Left lung (tissue), 10 donors: ENCODE measurements around the gene SH3GL3. TPM values are rescaled to one million over a fixed set of nuclear protein-coding genes. Genes with fewer than 3 reads are reported as not detected.

ENCODE experiments used
- ATAC-seq: fragments of 200-7000 bp; cut with Tn5 transposase; one replicate; pipeline ENCODE4 v1.9.1; 2020; ENCODE audit warnings: moderate library complexity
- DNase-seq, 4 donors: peaks; one replicate each; pipeline ENCODE4 v3.0.0-alpha.2; 2013 to 2020
- H3K27ac ChIP-seq, 2 donors: fragments of 200-600 bp; sonication (generic) in 1 of 2; one replicate each; pipeline versions ENCODE4 v1.5.0 to v1.8.0; 2020 to 2021
- H3K27me3 ChIP-seq, 2 donors: fragments of 200-600 bp; sonication (generic) in 1 of 2; one replicate each; pipeline versions ENCODE4 v1.5.0 to v1.8.0; 2020 to 2021
- H3K36me3 ChIP-seq, 2 donors: fragments of 200-600 bp; sonication (generic) in 1 of 2; one replicate each; pipeline versions ENCODE4 v1.5.0 to v1.8.0; 2020 to 2021
- H3K4me1 ChIP-seq, 2 donors: fragments of 200-600 bp; one replicate each; pipeline ENCODE4 v1.8.0; 2021
- H3K4me3 ChIP-seq, 2 donors: fragments of 200-600 bp; sonication (generic) in 1 of 2; one replicate each; pipeline versions ENCODE4 v1.5.0 to v1.8.0; 2020 to 2021; ENCODE audit warnings: mild to moderate bottlenecking in 1 of 2
- H3K9me3 ChIP-seq, 2 donors: fragments of 200-600 bp; sonication (generic) in 1 of 2; one replicate each; pipeline versions ENCODE4 v1.5.0 to v1.8.0; 2020 to 2021
- CTCF ChIP-seq, 2 donors: fragments of 200-600 bp; sonication (generic) in 1 of 2; IDR thresholded peaks; one replicate each; pipeline versions ENCODE4 v1.5.0 to v1.8.0; 2021; ENCODE audit warnings: antibody characterized with exemption in 2 of 2
- intact Hi-C, 2 donors: fragments of 100-400 bp; cut with DNase I; formaldehyde crosslinking; loops; one replicate each; pipeline versions ENCODE4 v1.11.2 to v1.14.2; 2022
- polyA plus RNA-seq, 6 donors: library from polyadenylated mRNA; unstranded; fragments of 120-200 nt; gene quantifications; one replicate each; pipeline ENCODE4 v1.2.1, GENCODE V29; 2013; ENCODE audit not compliant: insufficient read length in 6 of 6
- total RNA-seq, 2 donors: library from RNA; stranded (reverse); fragmentation: NEBNext Ultra II Directional; extraction: Animal tissue kit (Norgen Biotek cat#: 25700); gene quantifications; one replicate each; pipeline ENCODE4 v1.2.1, GENCODE V29; 2021
- donor health status: DM: no; HTN: yes; CAD: no.
- donor health status: DM: no; HTN: no; CAD: no.

Gene SH3GL3
- total and polyA plus RNA-seq, 8 donors, result 0.82 to 14.1 (median 11.5) TPM

GRCh38 chr15:83457149-83457548, 10.0 kb downstream of the SH3GL3 start:
- DNase-seq, result no peak
- Histone ChIP-seq H3K4me3 (no peak overlapping the region), H3K27me3 (no peaks in the 10 kb centered on the region), H3K27ac (no peak overlapping the region), H3K9me3 (no peaks in the 10 kb centered on the region), H3K36me3 (no peaks in the 10 kb centered on the region), H3K4me1 (no peaks in the 10 kb centered on the region)
- no peak for ATAC-seq
- intact Hi-C loops, result no loop called here
- no peak for TF ChIP-seq CTCF (IDR thresholded peaks at IDR 0.05)

GRCh38 chr15:83458381-83458780, 11.2 kb downstream of the SH3GL3 start:
- no peak for TF ChIP-seq CTCF (IDR thresholded peaks at IDR 0.05)
- Histone ChIP-seq H3K27me3 (no peaks in the 10 kb centered on the region), H3K36me3 (no peaks in the 10 kb centered on the region), H3K9me3 (no peaks in the 10 kb centered on the region), H3K4me3 (no peak overlapping the region), H3K27ac (no peak overlapping the region), H3K4me1 (no peaks in the 10 kb centered on the region)
- intact Hi-C loops, result no loop called here
- DNase-seq (no peak), ATAC-seq (no peak)

- no peak overlapping the region for H3K27ac ChIP-seq
- H3K4me3 ChIP-seq, result no peak overlapping the region
- TF ChIP-seq CTCF (IDR thresholded peaks at IDR 0.05), result no peak
- H3K9me3 ChIP-seq, result no peaks in the 10 kb centered on the region
- no peaks in the 10 kb centered on the region for H3K27me3 ChIP-seq
- no peak for DNase-seq
- ATAC-seq, result no peak
- intact Hi-C loops, result no loop called here
- H3K4me1 ChIP-seq, result no peaks in the 10 kb centered on the region
- H3K36me3 ChIP-seq, result no peaks in the 10 kb centered on the region
These were observed 14.9 kb downstream of the SH3GL3 start for GRCh38 chr15:83462026-83462425.

GRCh38 chr15:83462953-83463433, 15.9 kb downstream of the SH3GL3 start:
- Histone ChIP-seq H3K4me1 (no peaks in the 10 kb centered on the region), H3K4me3 (no peak overlapping the region), H3K9me3 (no peaks in the 10 kb centered on the region), H3K36me3 (no peaks in the 10 kb centered on the region), H3K27me3 (no peaks in the 10 kb centered on the region), H3K27ac (no peak overlapping the region)
- TF ChIP-seq CTCF (IDR thresholded peaks at IDR 0.05), result no peak
- ATAC-seq (no peak), DNase-seq (no peak)
- intact Hi-C loops, result no loop called here

- no peaks in the 10 kb centered on the region for H3K9me3 ChIP-seq
- no peaks in the 10 kb centered on the region for H3K4me1 ChIP-seq
- H3K27me3 ChIP-seq, result no peaks in the 10 kb centered on the region
- no peaks in the 10 kb centered on the region for H3K36me3 ChIP-seq
- H3K27ac ChIP-seq, result no peak overlapping the region
- no peak overlapping the region for H3K4me3 ChIP-seq
- intact Hi-C loops, result no loop called here
- no peak for TF ChIP-seq CTCF (IDR thresholded peaks at IDR 0.05)
- DNase-seq (no peak), ATAC-seq (no peak)
These were observed 23.7 kb downstream of the SH3GL3 start for GRCh38 chr15:83470887-83471286.
